Endothelial cell of umbilical vein (primary cell): ENCODE measurements around the gene TMEM18. TPM values are rescaled to one million over a fixed set of nuclear protein-coding genes. Genes with fewer than 3 reads are reported as not detected.

Source experiments
- BruUV-seq: library from RNA; stranded (reverse); fragments of 400-500 nt; replicated peaks from 2 replicates; lab custom pipeline; 2021; lab: Mats Ljungman, UMichigan
- CTCF ChIA-PET: fragments of 300-600, 350-600 bp; sonication (Branson Sonifier 250); formaldehyde crosslinking; loops from one replicate; lab custom pipeline; 2021; ENCODE audit warnings: antibody characterized with exemption, inconsistent platforms; lab: Charles Lee
- POLR2A ChIA-PET: fragments of 300-600, 350-600 bp; sonication (Branson Sonifier 250); formaldehyde crosslinking; loops from one replicate; lab custom pipeline; 2021; ENCODE audit warnings: antibody characterized with exemption, inconsistent platforms; lab: Charles Lee
- DNase-seq: peaks from one replicate; pipeline ENCODE4 v3.0.0-alpha.2; 2011; ENCODE audit warnings: low read depth, low spot score
- FAIRE-seq: peaks from 2 replicates; lab custom pipeline; 2011; peaks lifted over from hg19 to GRCh38; lab: Jason Lieb, UNC
- H2AFZ ChIP-seq: 2 replicates; pipeline ENCODE4 v1.6.0; 2012; ENCODE audit warnings: low read depth, low read length, control low read depth, inconsistent platforms
- H3K27ac ChIP-seq: 2 replicates; pipeline ENCODE4 v1.5.1; 2011; ENCODE audit warnings: low read depth, mild to moderate bottlenecking, control low read depth, low read length, moderate library complexity; ENCODE audit not compliant: insufficient read depth
- H3K27me3 ChIP-seq, 2 experiments: 2 replicates each; pipeline versions ENCODE4 v1.6.0 to v1.6.1; 2011; ENCODE audit warnings: low read length in 2 of 2, mixed read lengths in 1 of 2; ENCODE audit not compliant: control insufficient read depth in 2 of 2, insufficient read depth in 2 of 2
- H3K36me3 ChIP-seq, 2 experiments: 2 replicates in 1 of 2; 3 replicates in 1 of 2; pipeline ENCODE4 v1.5.1; 2011; ENCODE audit warnings: low read length in 2 of 2, mild to moderate bottlenecking in 1 of 2, moderate library complexity in 1 of 2; ENCODE audit not compliant: control insufficient read depth in 2 of 2, insufficient read depth in 2 of 2; ENCODE audit errors: extremely low read depth in 1 of 2
- H3K4me1 ChIP-seq: 3 replicates; pipeline ENCODE4 v1.5.1; 2011; ENCODE audit warnings: mild to moderate bottlenecking, low read length; ENCODE audit not compliant: control insufficient read depth, insufficient read depth; ENCODE audit errors: extremely low read depth
- H3K4me2 ChIP-seq: 2 replicates; pipeline ENCODE4 v1.6.1; 2011; ENCODE audit warnings: low read length, control low read depth, mixed read lengths; ENCODE audit not compliant: insufficient read depth
- H3K4me3 ChIP-seq, 3 experiments: fragments of 200-600 bp in 1 of 3; sonication (generic), shearing (Covaris generic) in 1 of 3; replicated peaks in 1 of 3; 2 replicates each; pipeline ENCODE4 v1.5.1; 2011 to 2016; ENCODE audit warnings: control low read depth in 3 of 3, low read length in 3 of 3, mild to moderate bottlenecking in 2 of 3, inconsistent platforms in 1 of 3, low read depth in 1 of 3, moderate library complexity in 1 of 3; ENCODE audit not compliant: insufficient read depth in 1 of 3
- H3K79me2 ChIP-seq: 2 replicates; pipeline ENCODE4 v1.6.0; 2012; ENCODE audit warnings: low read length, inconsistent platforms; ENCODE audit not compliant: control insufficient read depth, insufficient read depth
- H3K9ac ChIP-seq: replicated peaks from 2 replicates; pipeline ENCODE3; 2011; ENCODE audit warnings: low read length, control low read depth; ENCODE audit not compliant: insufficient read depth; ENCODE audit errors: extremely low read depth
- H3K9me1 ChIP-seq: replicated peaks from 3 replicates; pipeline ENCODE4 v1.6.0; 2011; ENCODE audit warnings: mild to moderate bottlenecking, low read length; ENCODE audit not compliant: control insufficient read depth, insufficient read depth; ENCODE audit errors: extremely low read depth
- H3K9me3 ChIP-seq: replicated peaks from 2 replicates; pipeline ENCODE4 v1.5.1; 2012; ENCODE audit warnings: low read length, inconsistent platforms; ENCODE audit not compliant: control insufficient read depth, insufficient read depth
- H4K20me1 ChIP-seq: replicated peaks from 2 replicates; pipeline ENCODE3; 2011; ENCODE audit warnings: mild to moderate bottlenecking, low read length; ENCODE audit not compliant: control insufficient read depth, insufficient read depth; ENCODE audit errors: extremely low read depth
- CTCF ChIP-seq, 2 donors: IDR thresholded peaks; 1 replicate in 1 of 2; 2 replicates in 1 of 2; pipeline ENCODE4 v1.5.1; 2011; ENCODE audit warnings: low read length in 2 of 2, mild to moderate bottlenecking in 2 of 2, moderate library complexity in 2 of 2, control low read depth in 1 of 2, inconsistent platforms in 1 of 2, low read depth in 1 of 2; ENCODE audit not compliant: insufficient read depth in 1 of 2; ENCODE audit errors: extremely low read depth in 1 of 2
- EZH2 ChIP-seq: IDR thresholded peaks from 2 replicates; pipeline ENCODE4 v1.6.1; 2012; ENCODE audit warnings: borderline replicate concordance, low read depth, mild to moderate bottlenecking, moderate library complexity, low read length, inconsistent platforms; ENCODE audit not compliant: severe bottlenecking
- FOS ChIP-seq: IDR thresholded peaks from 2 replicates; pipeline ENCODE4 v1.6.1; 2011; ENCODE audit warnings: mild to moderate bottlenecking, low read length, moderate library complexity, borderline replicate concordance; ENCODE audit not compliant: insufficient read depth
- GATA2 ChIP-seq: IDR thresholded peaks from 2 replicates; pipeline ENCODE4 v1.7.0; 2011; ENCODE audit warnings: low read depth, mild to moderate bottlenecking, moderate library complexity, mixed read lengths, low read length; ENCODE audit not compliant: insufficient read length, insufficient read depth
- JUN ChIP-seq: IDR thresholded peaks from 2 replicates; pipeline ENCODE4 v1.6.1; 2011; ENCODE audit warnings: borderline replicate concordance, low read depth; ENCODE audit not compliant: insufficient read length, insufficient read depth
- MAX ChIP-seq: IDR thresholded peaks from 2 replicates; pipeline ENCODE4 v1.6.1; 2011; ENCODE audit not compliant: insufficient read depth, insufficient read length
- MYC ChIP-seq: IDR thresholded peaks from one replicate; pipeline ENCODE4 v1.6.1; 2011; ENCODE audit warnings: mild to moderate bottlenecking, low read depth, low read length
- POLR2A ChIP-seq: IDR thresholded peaks from 2 replicates; pipeline ENCODE4 v1.6.1; 2012; ENCODE audit warnings: low read depth, mild to moderate bottlenecking, control low read depth, low read length
- POLR2AphosphoS5 ChIP-seq: IDR thresholded peaks from 2 replicates; pipeline ENCODE4 v1.6.1; 2012; ENCODE audit warnings: low read depth, mild to moderate bottlenecking, control low read depth, low read length, moderate library complexity; ENCODE audit not compliant: insufficient read depth
- dilution Hi-C: fragments of 300-500 bp; cut with MboI; formaldehyde crosslinking; loops from one replicate; pipeline ENCODE4 v1.15.0; 2019; ENCODE audit warnings: low sequenced_read_pairs; ENCODE audit not compliant: extremely low pct_ligation_motif_present
- intact Hi-C: fragments of 100-400 bp; cut with micrococcal nuclease; formaldehyde crosslinking; loops from one replicate; pipeline ENCODE4 v1.10.0; 2022
- polyA plus RNA-seq, 4 experiments: library from polyadenylated mRNA; depleted of rRNA in 3 of 4; stranded (reverse) in 3 of 4; unstranded in 1 of 4; fragments of >200 nt; gene quantifications; 2 replicates each; pipeline versions ENCODE4 v1.2.1 to v1.2.3, GENCODE V29; 2011 to 2012; ENCODE audit warnings: missing spikeins in 1 of 4
- total RNA-seq: library from RNA; stranded (reverse); gene quantifications from 2 replicates; pipeline ENCODE4 v1.2.3, GENCODE V29; 2021

The TMEM18 gene
- total and polyA plus RNA-seq, 2 donors (not counting 3 experiments of a cell fraction or from before 2014, with no cell fraction given) = 19.1 to 23.1 TPM

- Histone ChIP-seq H3K4me2 (no peak overlapping the region), H3K4me1 (no peaks in the 10 kb centered on the region), H3K27me3 (no peaks in the 10 kb centered on the region), H3K9me1 (no peaks in the 10 kb centered on the region), H4K20me1 (no peaks in the 10 kb centered on the region), H3K79me2 (no peaks in the 10 kb centered on the region), H3K4me3 (no peak overlapping the region), H3K9me3 (no peaks in the 10 kb centered on the region), H2AFZ (peak overlapping the region; percentile 70), H3K36me3 (no peaks in the 10 kb centered on the region), H3K9ac (no peak overlapping the region), H3K27ac (no peak overlapping the region)
- CTCF ChIA-PET = interaction anchor here (1.8 kb wide), 1 partner anchor 390 kb away, joined by 9 read pairs; no protein-coding TSS in a partner anchor
- intact Hi-C loops (no loop called here), dilution Hi-C loops (no loop called here)
- POLR2A ChIA-PET = no interaction called here
- TF ChIP-seq POLR2A (no peak), MYC (no peak), CTCF (IDR thresholded peaks at IDR 0.05; ENCODE audit: extremely low read depth in 1 of 2, insufficient read depth in 1 of 2, low read depth in 1 of 2, low read length in 2 of 2) (no peak), FOS (no peak), MAX (no peak), JUN (no peak), EZH2 (no peak), GATA2 (no peak), POLR2AphosphoS5 (no peak)
- no TSS peak for BruUV-seq
- FAIRE-seq = no peak
- DNase-seq = no peak
Measured at GRCh38 chr2:635687-636621, 41.3 kb downstream of the TMEM18 start.
